ENCODE results near the gene AMER3. TPM values are rescaled to one million over a fixed set of nuclear protein-coding genes. Genes with fewer than 3 reads are reported as not detected.

Gene AMER3
- total and polyA plus RNA-seq, 2 donors (not counting 1 experiment from before 2014, with no cell fraction given): not detected

- no peak overlapping the region for H3K9ac ChIP-seq (ENCODE audit: insufficient read depth, low read length)
- no peaks in the 10 kb centered on the region for H3K36me3 ChIP-seq (ENCODE audit: control insufficient read depth, insufficient read depth, low read length)
- DNase-seq (ENCODE audit: low read depth in 2 of 2): no peak
- H3K4me3 ChIP-seq (replicated peaks in 1 of 4; ENCODE audit: control extremely low read depth in 1 of 4, insufficient read depth in 1 of 4, low read depth in 3 of 4, low read length in 4 of 4): no peak overlapping the region
- H3K4me1 ChIP-seq (ENCODE audit: control insufficient read depth, extremely low read depth, insufficient read depth, low read length): no peaks in the 10 kb centered on the region
- H3K27ac ChIP-seq (ENCODE audit: insufficient read depth, low read length): no peak overlapping the region
- TF ChIP-seq CTCF (conservative IDR thresholded peaks at IDR 0.05 in 1 of 2, IDR thresholded peaks at IDR 0.05 in 1 of 2; ENCODE audit: low read depth in 1 of 2, low read length in 2 of 2): no peak
- TF ChIP-seq EZH2 (IDR thresholded peaks at IDR 0.05; ENCODE audit: low read length, missing control alignments): no peak
- H2AFZ ChIP-seq (ENCODE audit: low read length): no peak overlapping the region
- no peaks in the 10 kb centered on the region for H3K27me3 ChIP-seq (ENCODE audit: control insufficient read depth, insufficient read depth, low read length)
- H4K20me1 ChIP-seq (ENCODE audit: control insufficient read depth, extremely low read depth, insufficient read depth, low read length): no peaks in the 10 kb centered on the region
- H3K79me2 ChIP-seq (ENCODE audit: control insufficient read depth, insufficient read depth, low read length): no peaks in the 10 kb centered on the region
- no peak overlapping the region for H3K4me2 ChIP-seq (ENCODE audit: extremely low read depth, insufficient read depth, low read length)
- H3K9me3 ChIP-seq (ENCODE audit: control insufficient read depth, insufficient read depth, low read depth, low read length): no peaks in the 10 kb centered on the region
Measured at GRCh38 chr2:130807659-130808385, 52.5 kb downstream of the AMER3 start.

- Histone ChIP-seq H3K27me3 (ENCODE audit: control insufficient read depth, insufficient read depth, low read length) (no peaks in the 10 kb centered on the region), H3K79me2 (ENCODE audit: control insufficient read depth, insufficient read depth, low read length) (no peaks in the 10 kb centered on the region), H3K9me3 (ENCODE audit: control insufficient read depth, insufficient read depth, low read depth, low read length) (no peaks in the 10 kb centered on the region), H4K20me1 (ENCODE audit: control insufficient read depth, extremely low read depth, insufficient read depth, low read length) (no peaks in the 10 kb centered on the region), H3K4me1 (ENCODE audit: control insufficient read depth, extremely low read depth, insufficient read depth, low read length) (no peaks in the 10 kb centered on the region), H2AFZ (ENCODE audit: low read length) (no peak overlapping the region), H3K9ac (ENCODE audit: insufficient read depth, low read length) (no peak overlapping the region), H3K4me2 (ENCODE audit: extremely low read depth, insufficient read depth, low read length) (no peak overlapping the region), H3K36me3 (ENCODE audit: control insufficient read depth, insufficient read depth, low read length) (no peaks in the 10 kb centered on the region), H3K27ac (ENCODE audit: insufficient read depth, low read length) (no peak overlapping the region), H3K4me3 (replicated peaks in 1 of 4; ENCODE audit: control extremely low read depth in 1 of 4, insufficient read depth in 1 of 4, low read depth in 3 of 4, low read length in 4 of 4) (no peak overlapping the region)
- peak in 1 of 2 donors; percentile 27 for DNase-seq (ENCODE audit: low read depth in 2 of 2)
- TF ChIP-seq CTCF (conservative IDR thresholded peaks at IDR 0.05 in 1 of 2, IDR thresholded peaks at IDR 0.05 in 1 of 2; ENCODE audit: low read depth in 1 of 2, low read length in 2 of 2): no peak
- no peak for TF ChIP-seq EZH2 (IDR thresholded peaks at IDR 0.05; ENCODE audit: low read length, missing control alignments)
Measured at GRCh38 chr2:130808482-130809268, 53.3 kb downstream of the AMER3 start.

GRCh38 chr2:130810490-130810889 is 55.1 kb downstream of the AMER3 start:
- H3K9ac ChIP-seq (ENCODE audit: insufficient read depth, low read length): no peak overlapping the region
- H3K27me3 ChIP-seq (ENCODE audit: control insufficient read depth, insufficient read depth, low read length): no peaks in the 10 kb centered on the region
- no peaks in the 10 kb centered on the region for H3K4me1 ChIP-seq (ENCODE audit: control insufficient read depth, extremely low read depth, insufficient read depth, low read length)
- H4K20me1 ChIP-seq (ENCODE audit: control insufficient read depth, extremely low read depth, insufficient read depth, low read length): no peaks in the 10 kb centered on the region
- H3K4me3 ChIP-seq (replicated peaks in 1 of 4; ENCODE audit: control extremely low read depth in 1 of 4, insufficient read depth in 1 of 4, low read depth in 3 of 4, low read length in 4 of 4): no peak overlapping the region
- no peak overlapping the region for H3K4me2 ChIP-seq (ENCODE audit: extremely low read depth, insufficient read depth, low read length)
- TF ChIP-seq CTCF (conservative IDR thresholded peaks at IDR 0.05 in 1 of 2, IDR thresholded peaks at IDR 0.05 in 1 of 2; ENCODE audit: low read depth in 1 of 2, low read length in 2 of 2) (no peak), EZH2 (IDR thresholded peaks at IDR 0.05; ENCODE audit: low read length, missing control alignments) (no peak)
- H3K36me3 ChIP-seq (ENCODE audit: control insufficient read depth, insufficient read depth, low read length): no peaks in the 10 kb centered on the region
- no peaks in the 10 kb centered on the region for H3K9me3 ChIP-seq (ENCODE audit: control insufficient read depth, insufficient read depth, low read depth, low read length)
- no peak overlapping the region for H2AFZ ChIP-seq (ENCODE audit: low read length)
- no peaks in the 10 kb centered on the region for H3K79me2 ChIP-seq (ENCODE audit: control insufficient read depth, insufficient read depth, low read length)
- DNase-seq (ENCODE audit: low read depth in 2 of 2): no peak
- no peak overlapping the region for H3K27ac ChIP-seq (ENCODE audit: insufficient read depth, low read length)

All from fibroblast of lung (primary cell).